ENCODE data around the gene FBXO15.

Gene FBXO15

GRCh38 chr18:74108460-74108859 is 39.2 kb downstream of the FBXO15 start:
- TF ChIP-seq RAD21 (IDR thresholded peaks at IDR 0.05; ENCODE audit: low read depth) (no peak), TEAD4 (IDR thresholded peaks at IDR 0.05) (no peak), MAX (IDR thresholded peaks at IDR 0.05) (no peak), NFIC (IDR thresholded peaks at IDR 0.05) (no peak), TCF12 (IDR thresholded peaks at IDR 0.05; ENCODE audit: low read depth) (no peak), EP300 (IDR thresholded peaks at IDR 0.05; ENCODE audit: borderline replicate concordance) (no peak), FOXM1 (IDR thresholded peaks at IDR 0.05; ENCODE audit: borderline replicate concordance, low read depth) (no peak)
- TF ChIP-seq, protein P1, sequence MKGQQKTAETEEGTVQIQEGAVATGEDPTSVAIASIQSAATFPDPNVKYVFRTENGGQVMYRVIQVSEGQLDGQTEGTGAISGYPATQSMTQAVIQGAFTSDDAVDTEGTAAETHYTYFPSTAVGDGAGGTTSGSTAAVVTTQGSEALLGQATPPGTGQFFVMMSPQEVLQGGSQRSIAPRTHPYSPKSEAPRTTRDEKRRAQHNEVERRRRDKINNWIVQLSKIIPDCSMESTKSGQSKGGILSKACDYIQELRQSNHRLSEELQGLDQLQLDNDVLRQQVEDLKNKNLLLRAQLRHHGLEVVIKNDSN (IDR thresholded peaks at IDR 0.05): no peak

- TF ChIP-seq, protein P2, sequence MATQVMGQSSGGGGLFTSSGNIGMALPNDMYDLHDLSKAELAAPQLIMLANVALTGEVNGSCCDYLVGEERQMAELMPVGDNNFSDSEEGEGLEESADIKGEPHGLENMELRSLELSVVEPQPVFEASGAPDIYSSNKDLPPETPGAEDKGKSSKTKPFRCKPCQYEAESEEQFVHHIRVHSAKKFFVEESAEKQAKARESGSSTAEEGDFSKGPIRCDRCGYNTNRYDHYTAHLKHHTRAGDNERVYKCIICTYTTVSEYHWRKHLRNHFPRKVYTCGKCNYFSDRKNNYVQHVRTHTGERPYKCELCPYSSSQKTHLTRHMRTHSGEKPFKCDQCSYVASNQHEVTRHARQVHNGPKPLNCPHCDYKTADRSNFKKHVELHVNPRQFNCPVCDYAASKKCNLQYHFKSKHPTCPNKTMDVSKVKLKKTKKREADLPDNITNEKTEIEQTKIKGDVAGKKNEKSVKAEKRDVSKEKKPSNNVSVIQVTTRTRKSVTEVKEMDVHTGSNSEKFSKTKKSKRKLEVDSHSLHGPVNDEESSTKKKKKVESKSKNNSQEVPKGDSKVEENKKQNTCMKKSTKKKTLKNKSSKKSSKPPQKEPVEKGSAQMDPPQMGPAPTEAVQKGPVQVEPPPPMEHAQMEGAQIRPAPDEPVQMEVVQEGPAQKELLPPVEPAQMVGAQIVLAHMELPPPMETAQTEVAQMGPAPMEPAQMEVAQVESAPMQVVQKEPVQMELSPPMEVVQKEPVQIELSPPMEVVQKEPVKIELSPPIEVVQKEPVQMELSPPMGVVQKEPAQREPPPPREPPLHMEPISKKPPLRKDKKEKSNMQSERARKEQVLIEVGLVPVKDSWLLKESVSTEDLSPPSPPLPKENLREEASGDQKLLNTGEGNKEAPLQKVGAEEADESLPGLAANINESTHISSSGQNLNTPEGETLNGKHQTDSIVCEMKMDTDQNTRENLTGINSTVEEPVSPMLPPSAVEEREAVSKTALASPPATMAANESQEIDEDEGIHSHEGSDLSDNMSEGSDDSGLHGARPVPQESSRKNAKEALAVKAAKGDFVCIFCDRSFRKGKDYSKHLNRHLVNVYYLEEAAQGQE (IDR thresholded peaks at IDR 0.05; ENCODE audit: low read depth): no peak
- TF ChIP-seq FOXM1 (IDR thresholded peaks at IDR 0.05; ENCODE audit: borderline replicate concordance, low read depth) (no peak), MAX (IDR thresholded peaks at IDR 0.05) (no peak), ZBTB7A (IDR thresholded peaks at IDR 0.05; ENCODE audit: low read depth) (no peak), CEBPB (IDR thresholded peaks at IDR 0.05) (no peak), NFIC (IDR thresholded peaks at IDR 0.05) (no peak), TEAD4 (IDR thresholded peaks at IDR 0.05) (no peak), CREB1 (IDR thresholded peaks at IDR 0.05; ENCODE audit: low read depth) (no peak), EGR1 (IDR thresholded peaks at IDR 0.05) (no peak), TCF12 (IDR thresholded peaks at IDR 0.05; ENCODE audit: low read depth) (no peak), YY1 (IDR thresholded peaks at IDR 0.05; ENCODE audit: low read depth) (no peak), TAF1 (IDR thresholded peaks at IDR 0.05; ENCODE audit: low read depth) (no peak), EP300 (IDR thresholded peaks at IDR 0.05; ENCODE audit: borderline replicate concordance) (no peak), RAD21 (IDR thresholded peaks at IDR 0.05; ENCODE audit: low read depth) (no peak)
- TF ChIP-seq, protein P1 (IDR thresholded peaks at IDR 0.05): no peak
These were observed 49.8 kb downstream of the FBXO15 start for GRCh38 chr18:74097803-74098202.

GRCh38 chr18:74092922-74093321 is 54.7 kb downstream of the FBXO15 start:
- no peak for TF ChIP-seq CREB1 (IDR thresholded peaks at IDR 0.05; ENCODE audit: low read depth)
- no peak for TF ChIP-seq FOXM1 (IDR thresholded peaks at IDR 0.05; ENCODE audit: borderline replicate concordance, low read depth)
- no peak for TF ChIP-seq TCF12 (IDR thresholded peaks at IDR 0.05; ENCODE audit: low read depth)
- TF ChIP-seq RAD21 (IDR thresholded peaks at IDR 0.05; ENCODE audit: low read depth): no peak
- no peak for TF ChIP-seq TAF1 (IDR thresholded peaks at IDR 0.05; ENCODE audit: low read depth)
- TF ChIP-seq, protein P2 (IDR thresholded peaks at IDR 0.05; ENCODE audit: low read depth): no peak
- no peak for TF ChIP-seq YY1 (IDR thresholded peaks at IDR 0.05; ENCODE audit: low read depth)
- no peak for TF ChIP-seq EP300 (IDR thresholded peaks at IDR 0.05; ENCODE audit: borderline replicate concordance)
- TF ChIP-seq CEBPB (IDR thresholded peaks at IDR 0.05): no peak
- TF ChIP-seq ZBTB7A (IDR thresholded peaks at IDR 0.05; ENCODE audit: low read depth): no peak

DNA sequence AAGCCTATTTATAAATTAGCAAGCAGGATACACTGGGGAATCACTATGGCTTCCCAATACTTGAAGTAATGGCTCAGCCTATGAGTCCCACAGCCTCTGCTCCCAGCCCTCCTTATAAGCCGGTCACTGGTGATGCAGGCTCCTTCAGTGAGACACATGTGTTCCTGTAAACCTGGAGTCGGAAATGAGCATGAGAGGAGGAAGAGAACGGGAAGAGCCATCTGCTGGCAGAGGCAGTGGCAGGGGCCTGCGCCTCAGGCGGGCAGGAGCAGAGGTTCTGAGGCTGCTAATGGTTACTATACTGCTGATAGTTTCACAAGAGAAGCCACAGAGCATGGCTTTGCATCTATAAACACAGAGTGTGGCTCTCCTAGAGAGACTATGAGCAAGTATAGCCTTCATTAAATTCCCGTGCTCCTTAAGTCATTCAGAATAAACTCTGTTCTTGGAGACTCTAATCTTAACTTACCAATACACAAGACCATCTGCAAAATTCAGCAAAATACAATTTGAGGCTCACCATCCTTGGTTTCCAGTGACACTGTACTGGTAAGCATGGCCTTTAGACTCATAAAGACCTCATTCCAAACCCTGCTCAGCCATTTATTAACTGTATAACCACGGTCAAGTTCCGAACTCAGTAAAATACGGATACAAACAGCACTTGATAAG is 63.3 kb downstream of the FBXO15 start:
- no peak for TF ChIP-seq EP300 (IDR thresholded peaks at IDR 0.05; ENCODE audit: borderline replicate concordance)
- no peak for TF ChIP-seq CREB1 (IDR thresholded peaks at IDR 0.05; ENCODE audit: low read depth)

DNA sequence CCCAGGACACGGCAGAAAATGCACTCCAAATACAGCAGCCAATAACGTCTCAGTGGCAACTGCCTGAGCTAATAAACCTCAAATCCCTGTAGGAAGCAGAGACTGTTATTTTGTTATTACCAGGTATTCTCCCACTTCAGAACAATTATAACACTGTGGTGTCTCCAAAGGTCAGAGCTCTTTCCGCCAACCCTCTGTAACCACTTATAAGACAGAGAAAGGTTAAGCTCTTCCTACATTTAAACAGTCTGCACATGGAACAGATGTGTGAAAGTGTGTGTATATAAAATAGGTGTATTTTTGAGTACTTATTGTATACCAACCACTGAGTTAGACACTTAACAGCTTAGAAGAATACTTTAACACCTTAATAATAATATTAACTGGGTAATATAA is 64.1 kb downstream of the FBXO15 start:
- TF ChIP-seq NFIC (IDR thresholded peaks at IDR 0.05): no peak
- no peak for TF ChIP-seq CREB1 (IDR thresholded peaks at IDR 0.05; ENCODE audit: low read depth)
- TF ChIP-seq TAF1 (IDR thresholded peaks at IDR 0.05; ENCODE audit: low read depth): no peak
- no peak for TF ChIP-seq YY1 (IDR thresholded peaks at IDR 0.05; ENCODE audit: low read depth)
- no peak for TF ChIP-seq RAD21 (IDR thresholded peaks at IDR 0.05; ENCODE audit: low read depth)

DNA sequence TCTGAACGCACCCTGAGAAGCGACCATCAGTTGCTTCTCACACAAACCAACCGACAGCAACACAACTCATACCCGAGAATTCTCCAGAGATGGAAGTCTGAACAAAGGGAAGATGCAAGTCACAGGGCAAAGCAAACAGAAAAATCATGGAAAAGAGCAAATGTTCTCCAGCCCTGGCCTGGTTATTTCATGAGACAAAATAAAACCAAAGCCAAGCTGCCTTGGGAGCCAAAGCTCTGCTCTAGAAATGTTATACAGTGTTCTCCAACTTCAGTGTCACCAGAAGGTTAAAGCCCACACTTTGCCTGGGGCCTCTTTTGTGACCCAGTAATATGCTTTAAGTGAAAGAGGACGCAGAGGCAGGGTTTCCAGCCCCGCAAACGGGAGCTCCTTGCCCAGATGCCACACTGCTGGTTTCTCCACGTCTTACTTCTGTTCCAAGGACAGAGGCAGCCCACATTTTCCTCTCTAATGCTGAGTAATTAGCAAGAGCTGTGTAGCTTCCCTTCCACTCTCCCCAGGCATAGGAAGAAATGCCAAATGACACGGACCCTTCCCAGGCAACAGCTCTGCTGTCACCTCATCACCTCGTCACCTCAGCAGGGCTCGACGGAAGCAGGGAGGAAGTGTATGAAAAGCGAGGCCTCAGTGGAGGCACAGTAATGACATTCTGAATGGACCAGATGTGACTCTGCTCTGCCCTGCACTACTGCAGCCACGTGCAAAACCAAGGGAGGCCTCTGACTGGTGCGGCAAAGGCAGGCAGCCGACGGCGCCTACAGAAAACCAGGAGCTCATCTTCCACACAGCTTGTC is 64.7 kb downstream of the FBXO15 start:
- no peak for TF ChIP-seq ZBTB7A (IDR thresholded peaks at IDR 0.05; ENCODE audit: low read depth)
- no peak for TF ChIP-seq EP300 (IDR thresholded peaks at IDR 0.05; ENCODE audit: borderline replicate concordance)
- TF ChIP-seq, protein P2 (IDR thresholded peaks at IDR 0.05; ENCODE audit: low read depth): no peak
- no peak for TF ChIP-seq TEAD4 (IDR thresholded peaks at IDR 0.05)
- TF ChIP-seq NFIC (IDR thresholded peaks at IDR 0.05): no peak
